CD1c-positive myeloid dendritic cell (primary cell): ENCODE results near the gene SEC31A.
A peak's percentile ranks its signal among the peaks of the same experiment; 100 is the strongest.
"Not testable (repeated sequence)": the region's sequence is repeated elsewhere in the genome, so short reads cannot be mapped to it uniquely, and the experiment has no call there.

Experiments
- DNase-seq: peaks from one replicate; pipeline ENCODE4 v3.0.0-alpha.2; 2016; ENCODE audit errors: extremely low spot score

The SEC31A gene

GRCh38 chr4:82848706-82849105 lies 42.2 kb downstream of the SEC31A start:
- DNase-seq = no peak

GRCh38 chr4:82842593-82842992 lies 48.4 kb downstream of the SEC31A start:
- no peak for DNase-seq

- DNase-seq = no peak
Observed at GRCh38 chr4:82839624-82840023, 51.3 kb downstream of the SEC31A start.

GRCh38 chr4:82833696-82834313 lies 57.1 kb downstream of the SEC31A start:
- no peak for DNase-seq

DNA sequence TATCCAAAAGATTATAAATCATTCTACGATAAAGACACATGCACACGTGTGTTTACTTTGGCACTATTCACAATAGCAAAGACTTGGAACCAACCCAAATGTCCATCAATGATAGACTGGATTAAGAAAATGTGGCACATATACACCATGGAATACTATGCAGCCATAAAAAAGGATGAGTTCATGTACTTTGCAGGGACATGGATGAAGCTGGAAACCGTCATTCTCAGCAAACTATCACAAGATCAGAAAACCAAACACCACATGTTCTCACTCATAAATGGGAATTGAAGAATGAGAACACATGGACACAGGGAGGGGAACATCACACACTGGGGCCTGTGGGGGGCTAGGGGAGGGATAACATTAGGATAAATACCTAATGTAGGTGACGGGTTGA lies 57.9 kb downstream of the SEC31A start:
- not testable (repeated sequence) for DNase-seq

- DNase-seq = no peak
Observed at GRCh38 chr4:82825425-82825824, 65.5 kb downstream of the SEC31A start.

DNA sequence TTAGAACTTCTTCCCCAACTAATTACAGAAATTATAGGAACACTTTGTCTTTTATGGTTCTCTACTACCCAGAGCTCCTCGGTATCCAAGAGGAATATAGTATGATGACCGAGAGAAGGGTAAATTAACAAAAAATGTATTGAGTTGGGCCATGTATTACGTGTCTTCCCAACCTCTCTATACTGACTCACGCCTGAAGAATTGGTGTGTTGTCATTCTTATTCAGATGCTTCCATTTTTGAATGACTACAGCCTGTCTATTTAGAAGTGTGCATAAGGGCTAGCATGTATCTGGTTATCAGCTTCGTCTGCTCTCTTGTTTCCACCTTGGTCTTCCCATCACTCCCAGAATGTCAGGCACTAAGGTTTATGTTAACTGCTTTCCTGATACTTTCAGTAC lies 67.9 kb downstream of the SEC31A start:
- DNase-seq = no peak

- no peak for DNase-seq
Observed at GRCh38 chr4:82820689-82821088, 70.3 kb downstream of the SEC31A start.

GRCh38 chr4:82818664-82819662 lies 72.0 kb downstream of the SEC31A start:
- DNase-seq = no peak

DNA sequence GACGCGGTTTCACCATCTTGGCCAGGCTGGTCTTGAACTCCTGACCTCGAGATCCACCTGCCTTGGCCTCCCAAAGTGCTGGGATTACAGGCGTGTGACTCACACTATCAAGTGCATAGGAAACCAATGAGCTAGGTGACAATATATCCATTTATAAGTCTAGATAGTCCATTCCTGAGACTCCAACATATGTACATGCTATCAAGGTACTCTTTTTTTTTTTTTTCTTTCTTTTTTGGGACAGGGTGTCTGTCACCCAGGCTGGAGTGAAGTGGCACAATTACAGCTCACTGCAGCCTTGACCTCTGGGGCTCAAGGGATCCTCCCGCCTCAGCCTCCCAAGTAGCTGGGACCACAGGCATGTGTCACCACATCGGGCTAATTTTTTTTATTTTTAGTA lies 74.1 kb downstream of the SEC31A start:
- not testable (repeated sequence) for DNase-seq

DNA sequence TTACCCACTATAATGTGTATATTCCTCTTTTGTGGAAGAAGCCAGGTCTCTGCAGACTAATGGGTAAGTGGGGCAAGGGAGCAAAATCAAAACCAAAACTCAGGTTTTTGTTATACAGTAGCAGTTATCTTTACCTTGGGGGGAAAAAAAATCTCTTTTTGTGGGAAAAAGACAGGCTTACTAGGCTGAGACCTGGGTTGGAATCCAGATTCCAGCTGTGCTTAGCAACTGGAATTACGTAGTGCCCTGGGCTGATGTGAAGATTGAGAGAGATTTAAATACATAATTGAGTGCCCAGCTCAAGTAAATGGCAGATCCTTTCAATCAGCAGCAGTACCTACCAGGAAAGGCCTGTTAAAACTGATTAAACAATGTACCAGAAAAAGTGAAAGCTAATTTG lies 76.9 kb downstream of the SEC31A start:
- DNase-seq = no peak

GRCh38 chr4:82811838-82812341 lies 79.1 kb downstream of the SEC31A start:
- DNase-seq = no peak

DNA sequence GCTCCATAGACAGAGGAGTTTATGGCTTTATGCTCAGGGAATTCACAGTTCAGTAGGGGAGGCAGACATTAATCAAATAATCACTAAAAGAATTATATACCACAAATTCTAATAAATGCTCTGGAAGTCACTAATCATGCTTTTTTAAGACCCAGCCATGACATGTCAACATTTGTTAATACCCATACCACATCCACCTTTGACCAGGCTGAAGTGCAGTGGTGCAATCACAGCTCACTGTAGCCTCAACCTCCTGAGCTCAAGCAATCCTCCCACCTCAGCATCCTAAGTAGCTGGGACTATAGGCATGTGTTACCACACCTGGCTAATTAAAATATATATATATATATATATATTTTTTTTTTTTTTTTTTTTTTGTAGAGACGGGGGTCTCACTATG lies 79.6 kb downstream of the SEC31A start:
- DNase-seq = no peak

GRCh38 chr4:82810176-82810575 lies 80.8 kb downstream of the SEC31A start:
- DNase-seq = no peak

DNA sequence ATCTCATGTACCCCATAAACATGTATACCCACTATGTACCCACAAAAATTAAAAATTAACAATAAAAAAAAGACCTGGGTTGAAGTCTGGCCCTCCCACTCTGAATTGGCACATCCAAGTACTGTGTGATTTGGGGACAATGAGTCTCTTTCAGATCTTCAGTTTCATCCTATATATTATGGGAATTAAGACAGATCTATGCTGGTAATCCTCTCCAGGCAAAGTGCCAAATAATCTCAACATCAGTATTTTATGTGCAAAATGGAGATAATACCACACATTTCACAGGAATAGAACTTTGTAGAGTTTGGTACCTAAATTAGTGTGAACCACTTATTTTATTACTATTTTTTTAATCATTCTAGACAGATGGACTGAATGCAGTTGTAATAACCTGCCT lies 81.3 kb downstream of the SEC31A start:
- DNase-seq = no peak

DNA sequence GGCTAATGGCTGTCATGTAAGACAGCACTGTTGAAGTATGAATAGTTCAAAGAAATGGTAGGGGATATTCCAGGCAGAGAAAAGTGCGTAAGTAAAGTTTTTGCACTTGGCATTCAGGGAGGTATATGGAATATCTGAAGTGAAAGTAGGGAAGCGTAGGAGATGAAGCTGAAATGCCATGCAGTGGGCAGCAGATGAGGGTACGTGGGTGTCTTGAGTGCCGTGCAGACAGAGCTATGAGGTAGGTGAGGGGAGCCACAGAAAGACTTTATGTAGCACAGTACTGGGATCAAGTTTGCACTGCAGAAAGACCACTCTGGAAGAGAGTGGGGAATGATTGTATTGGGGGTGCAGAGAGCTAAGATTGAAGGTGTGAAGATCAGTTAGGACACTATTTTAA lies 87.2 kb downstream of the SEC31A start:
- DNase-seq = peak; percentile 51

- peak; percentile 49 for DNase-seq
Observed at GRCh38 chr4:82802911-82803310, 88.0 kb downstream of the SEC31A start.

- DNase-seq = no peak
Observed at GRCh38 chr4:82801910-82802521, 88.9 kb downstream of the SEC31A start.

DNA sequence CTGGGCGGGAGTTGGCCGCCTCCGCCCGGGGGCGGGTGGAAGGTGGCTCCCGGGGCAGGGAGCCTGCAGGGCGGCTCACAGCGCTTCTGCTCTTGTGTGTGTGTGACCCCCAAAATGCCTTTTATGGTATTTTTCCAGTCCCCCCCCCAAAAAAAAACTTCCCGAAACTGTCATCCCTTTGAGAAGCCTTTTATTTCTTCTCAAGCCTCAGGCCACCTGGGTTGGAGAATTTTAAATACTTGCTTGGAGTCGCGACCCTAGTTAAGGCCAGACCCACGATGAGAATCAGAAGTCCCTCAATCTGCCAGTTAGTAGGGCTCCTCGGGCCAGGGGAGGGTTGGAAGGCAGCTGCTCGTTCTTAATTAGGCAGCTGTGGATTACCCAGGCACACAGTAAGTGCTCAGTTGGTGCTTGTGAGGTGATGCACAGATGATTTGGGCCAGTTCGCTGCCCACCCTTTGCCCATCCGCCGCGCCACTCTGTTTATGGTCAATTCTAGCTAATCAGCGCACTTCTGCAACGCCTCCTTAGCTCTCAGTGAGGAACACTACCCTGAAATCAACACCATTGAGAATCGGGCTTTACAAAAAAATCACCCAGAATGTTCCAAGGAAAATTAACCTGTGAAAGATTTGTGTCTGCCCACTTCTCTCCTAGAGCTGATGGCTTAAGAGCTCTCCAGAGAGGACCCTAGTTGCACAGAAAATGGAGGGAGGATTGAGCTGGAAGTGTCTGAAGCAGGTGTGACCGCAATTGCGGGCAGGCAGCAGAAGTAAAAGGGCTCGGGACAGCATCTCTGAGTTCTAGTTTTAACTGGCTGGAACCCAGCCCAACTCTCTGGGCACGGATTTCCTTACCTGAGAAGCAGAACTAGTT lies 91.7 kb downstream of the SEC31A start:
- no peak for DNase-seq

DNA sequence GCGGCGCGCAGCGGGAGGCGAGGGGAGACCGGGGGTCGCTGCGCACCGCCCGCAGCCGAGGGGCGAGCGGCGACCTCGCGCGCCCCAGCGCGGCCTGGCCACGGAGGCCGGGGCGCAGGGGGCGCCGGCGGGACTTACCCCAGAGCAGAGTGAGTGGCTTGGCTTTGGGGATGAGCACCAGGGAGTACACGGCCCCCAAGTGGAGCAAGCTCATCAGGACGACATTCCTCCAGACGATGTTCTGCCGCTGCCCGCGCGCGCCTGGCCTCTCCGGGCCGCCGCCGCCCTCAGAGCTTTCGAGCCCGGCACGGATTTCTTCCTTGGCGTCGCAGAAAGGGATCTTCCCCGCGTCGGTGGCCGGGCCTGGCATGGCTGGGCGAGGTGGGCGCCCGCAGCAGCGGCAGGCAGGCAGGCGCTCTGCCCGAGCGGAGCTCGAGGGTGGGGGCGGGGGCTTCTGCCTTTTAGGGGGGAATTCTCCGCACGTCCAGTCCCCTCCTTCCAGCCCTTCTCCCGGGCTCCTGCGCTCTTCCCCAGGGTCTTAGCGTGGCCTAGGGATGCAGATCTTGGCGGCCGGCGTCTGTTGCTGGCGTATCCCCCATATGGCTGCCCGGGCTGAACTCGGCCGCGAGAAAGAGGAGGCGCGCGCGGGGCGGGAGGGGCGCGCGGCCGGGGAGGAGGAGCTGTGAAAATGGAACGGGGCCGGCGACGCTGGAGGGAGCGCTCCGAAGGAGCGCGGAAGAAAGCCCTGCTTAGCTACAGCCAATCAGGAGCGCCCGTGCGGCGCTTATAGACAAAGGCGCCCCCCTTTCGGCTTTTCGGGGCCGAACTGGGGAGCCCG lies 92.6 kb downstream of the SEC31A start, which contains the start of gene SCD5:
Gene SCD5 (minus strand): TSS at position 629 of the 838 bp plus-strand sequence. CDS start 259 bp downstream, at position 370.
- DNase-seq = peak; percentile 35
